NCI-H524 (cell line): ENCODE measurements around the gene TMC1.
A peak's percentile ranks its signal among the peaks of the same experiment; 100 is the strongest.

ENCODE experiments used
- DNase-seq, 2 experiments: peaks; one replicate each; lab custom pipeline; 2025; lab: John Stamatoyannopoulos, UW

TMC1 gene

GRCh38 chr9:72614067-72614466 lies 92.7 kb downstream of the TMC1 start:
- DNase-seq: no peak

DNA sequence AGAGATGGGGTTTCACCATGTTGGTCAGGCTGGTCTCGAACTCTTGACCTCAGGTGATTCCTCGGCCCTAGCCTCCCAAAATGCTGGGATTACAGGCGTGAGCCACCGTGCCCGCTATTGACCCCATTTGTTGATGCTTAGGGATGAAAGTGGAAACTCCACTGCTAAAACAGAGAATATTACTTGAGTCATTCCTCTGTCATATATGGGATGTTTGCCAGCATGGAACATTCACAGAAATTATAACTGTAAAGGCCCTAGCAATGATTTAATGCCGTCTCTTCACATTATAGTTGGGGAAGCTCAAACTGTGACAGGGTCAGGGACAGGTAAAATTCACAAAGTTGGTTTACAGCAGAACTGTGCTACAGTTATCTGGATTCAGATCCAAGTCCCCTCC lies 94.5 kb downstream of the TMC1 start:
- DNase-seq: no peak

DNA sequence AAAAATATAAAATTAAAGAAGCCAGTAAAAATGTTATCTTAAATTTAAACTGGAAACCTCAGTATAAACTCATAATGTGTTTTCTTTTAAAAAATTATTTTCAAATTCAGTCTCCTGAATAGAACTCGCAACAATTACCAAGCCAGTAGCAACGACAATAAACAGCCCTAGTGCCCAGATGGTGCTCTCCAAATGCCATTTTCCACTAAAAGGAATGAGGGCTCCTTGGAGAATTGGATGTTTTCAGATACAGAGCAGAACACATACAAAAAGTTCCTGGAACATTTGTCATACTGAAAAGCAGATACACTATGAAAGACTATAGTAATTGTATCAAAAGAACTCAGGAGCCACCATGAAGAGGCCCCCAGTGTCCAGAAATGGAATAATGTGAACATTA lies 97.4 kb downstream of the TMC1 start:
- DNase-seq: peak in 1 of 2 experiments; percentile 14

DNA sequence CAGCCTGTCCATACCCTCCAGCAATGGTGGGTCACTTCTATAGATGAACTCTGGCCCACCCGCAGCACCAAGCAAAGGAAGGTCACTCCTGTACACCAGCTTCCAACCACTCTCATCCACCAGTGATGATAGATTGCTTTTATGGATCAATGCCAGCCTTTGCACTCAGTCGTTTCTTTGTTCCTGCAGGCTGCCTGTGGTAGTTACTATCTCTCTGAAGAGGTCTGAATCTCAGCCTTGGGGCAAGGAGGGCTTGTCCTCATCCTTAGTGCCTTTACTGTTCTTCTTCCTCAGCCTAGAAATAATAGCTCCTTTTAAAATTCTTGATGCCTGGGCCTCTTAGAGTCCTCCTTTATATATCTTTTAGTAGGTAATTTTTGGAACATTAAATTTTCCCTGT lies 100.8 kb downstream of the TMC1 start:
- DNase-seq: no peak

- no peak for DNase-seq
These were observed 101.7 kb downstream of the TMC1 start for GRCh38 chr9:72623156-72623555.

DNA sequence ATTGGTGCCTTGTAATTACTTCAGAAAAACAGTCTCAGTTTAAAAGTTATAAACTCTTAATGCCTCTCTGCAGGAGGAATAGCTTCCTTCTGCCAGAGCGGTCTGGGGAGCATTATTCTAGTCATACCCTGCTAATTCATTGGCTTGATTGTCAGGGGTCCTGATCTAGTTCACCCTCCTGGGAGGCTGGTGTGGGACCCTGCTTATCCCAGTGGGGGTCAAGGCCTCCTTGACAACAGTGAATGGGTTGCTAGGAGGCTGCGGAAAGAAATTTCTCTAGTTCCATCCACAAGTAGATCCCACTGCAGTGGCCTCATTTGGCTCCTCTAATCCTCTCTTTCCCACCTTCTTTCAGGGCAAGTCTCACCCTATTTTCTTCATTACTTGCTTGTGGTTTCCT lies 105.7 kb downstream of the TMC1 start:
- no peak for DNase-seq

- no peak for DNase-seq
These were observed 106.6 kb downstream of the TMC1 start for GRCh38 chr9:72627956-72628540.

- DNase-seq: no peak
These were observed 112.6 kb downstream of the TMC1 start for GRCh38 chr9:72633966-72634365.

DNA sequence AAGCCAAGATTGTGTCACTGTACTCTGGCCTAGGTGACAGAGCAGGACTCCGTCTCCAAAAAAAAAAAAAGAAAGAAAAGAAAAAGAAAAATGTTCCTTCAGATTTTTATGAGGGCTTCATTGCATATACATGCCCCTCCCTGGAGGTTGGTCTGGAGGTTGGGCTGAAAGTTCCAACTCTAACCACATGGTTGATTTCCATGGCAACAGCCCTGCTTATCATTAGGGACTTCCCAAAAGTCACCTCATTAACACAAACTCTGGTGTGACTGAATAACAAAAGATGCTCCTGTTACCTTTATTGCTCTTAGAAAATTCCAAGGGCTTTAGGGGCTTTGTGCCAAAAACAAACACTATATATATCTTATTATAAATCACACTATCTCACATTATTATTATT lies 113.8 kb downstream of the TMC1 start:
- DNase-seq: no peak

DNA sequence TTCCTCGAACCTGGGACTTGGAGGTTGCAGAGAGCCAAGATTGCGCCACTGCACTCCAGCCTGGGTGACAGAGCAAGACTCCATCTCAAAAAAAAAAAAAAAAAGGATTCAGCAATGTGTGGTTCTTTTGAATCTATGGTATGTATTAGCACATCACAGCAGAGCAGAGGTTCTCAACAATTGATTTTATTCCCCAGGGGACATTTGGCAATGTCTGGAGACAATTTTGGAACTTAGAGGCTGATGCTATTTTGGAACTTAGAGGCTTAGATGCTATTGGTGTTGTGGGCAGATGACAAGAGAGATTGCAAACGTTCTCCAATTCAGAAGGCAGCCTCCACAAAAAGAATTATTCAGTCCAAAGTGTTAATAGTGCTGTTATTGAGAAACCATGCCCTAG lies 115.2 kb downstream of the TMC1 start:
- no peak for DNase-seq

GRCh38 chr9:72643651-72644050 lies 122.2 kb downstream of the TMC1 start:
- DNase-seq: no peak

DNA sequence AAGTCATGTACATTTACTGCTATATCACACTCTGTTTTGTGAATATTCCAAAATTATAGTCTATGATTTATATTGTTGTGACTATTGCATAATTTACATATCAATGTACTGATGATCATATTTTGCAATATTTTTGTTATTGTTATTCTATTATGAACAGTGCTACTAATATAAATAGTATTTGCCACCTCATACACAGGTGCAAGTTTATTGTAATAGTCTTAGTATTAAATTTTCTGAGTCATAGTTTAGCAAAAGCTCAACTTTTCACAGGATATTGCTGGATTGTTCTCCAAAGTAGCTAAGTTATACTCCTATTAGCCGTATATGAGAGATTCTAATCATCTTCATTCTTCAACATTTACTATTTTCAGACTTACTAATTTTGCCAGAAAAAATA lies 124.7 kb downstream of the TMC1 start:
- DNase-seq: no peak

DNA sequence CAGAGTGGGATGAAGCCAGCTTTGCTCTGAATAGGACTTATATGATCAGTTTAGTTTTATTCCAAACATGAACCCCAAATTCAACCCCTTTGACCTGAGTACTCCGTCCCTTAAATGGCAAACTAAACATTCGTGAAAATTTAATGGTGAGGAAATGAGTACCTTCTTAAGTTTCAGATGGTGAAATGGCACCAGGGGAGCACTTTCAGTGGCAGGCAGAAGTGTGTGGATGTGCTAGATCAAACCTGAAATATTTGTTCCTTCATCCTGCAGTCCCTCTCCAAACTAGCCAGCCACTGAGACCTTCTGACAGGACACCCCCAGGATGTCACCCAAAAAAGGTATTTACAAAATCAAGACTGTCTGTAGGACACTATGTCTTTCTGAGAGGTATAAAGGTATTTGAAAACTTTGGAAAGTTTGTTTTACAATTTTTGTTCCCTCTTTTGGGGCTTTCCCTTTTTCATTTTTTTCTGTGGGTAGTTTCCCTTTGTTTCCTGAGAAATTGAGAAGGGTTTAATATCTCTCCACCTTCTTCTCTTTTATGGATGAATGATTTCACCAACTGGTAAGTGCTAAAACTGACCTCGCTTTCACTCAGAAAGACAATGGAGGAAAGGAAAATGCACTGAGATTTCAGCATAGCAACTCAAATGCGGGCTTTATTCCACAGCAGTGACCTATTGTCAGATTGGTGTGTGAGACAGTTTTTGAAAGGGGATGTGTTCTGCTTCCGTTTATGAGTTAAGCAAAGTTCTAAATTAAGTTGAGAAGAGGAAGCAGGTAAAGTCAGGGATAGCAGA lies 127.1 kb downstream of the TMC1 start:
- no peak for DNase-seq

DNA sequence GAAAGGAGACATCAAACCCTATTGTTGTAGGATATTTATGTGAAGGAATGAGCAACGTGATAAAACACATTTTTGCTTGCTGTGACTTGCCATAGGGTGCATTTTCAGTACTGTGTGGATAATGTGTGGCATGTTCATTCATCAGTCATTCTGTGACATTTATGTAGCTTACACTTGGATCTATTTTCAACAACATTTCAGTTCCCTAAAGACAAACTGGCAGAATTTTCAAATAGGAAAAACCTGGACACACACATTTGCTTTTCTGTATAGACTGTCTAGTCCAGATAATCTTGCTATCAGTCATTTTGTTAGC lies 127.7 kb downstream of the TMC1 start:
- no peak for DNase-seq

DNA sequence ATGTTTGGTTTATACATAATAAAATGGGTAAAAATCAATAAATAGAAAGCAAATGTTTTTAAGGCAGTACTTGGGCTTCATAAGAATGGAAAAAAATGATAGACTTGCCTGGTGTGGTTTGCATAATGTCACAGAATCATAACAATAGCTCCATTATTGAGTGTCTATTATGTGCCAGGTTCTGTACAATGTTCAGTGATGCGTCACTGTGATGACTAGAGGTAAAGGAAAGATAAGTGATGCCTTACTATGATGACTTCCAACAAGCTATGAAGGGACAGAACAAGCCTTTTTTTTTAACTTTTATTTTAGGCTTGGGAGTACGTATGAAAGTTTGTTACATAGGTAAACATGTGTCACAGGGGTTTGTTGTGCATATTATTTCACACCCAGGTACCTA lies 128.8 kb downstream of the TMC1 start:
- no peak for DNase-seq

DNA sequence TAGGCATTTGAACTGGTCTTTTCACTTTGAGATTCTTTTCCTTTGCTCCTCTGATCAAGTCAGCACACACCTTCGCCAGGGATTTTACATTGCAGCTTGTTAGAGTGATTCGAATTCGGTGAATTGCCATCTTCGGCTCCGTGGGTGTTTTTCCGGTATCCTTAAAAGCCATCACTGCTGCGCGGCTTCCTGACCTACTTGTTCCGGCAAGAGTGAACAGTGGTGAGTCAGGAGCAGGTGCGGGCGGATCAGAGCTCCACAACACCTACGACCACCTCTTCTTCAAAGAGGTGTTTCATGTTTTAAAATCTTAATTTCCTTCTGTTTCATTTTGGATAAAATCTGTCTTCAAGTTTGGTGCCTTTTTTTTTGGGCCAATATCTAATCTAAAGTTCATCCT lies 134.6 kb downstream of the TMC1 start:
- DNase-seq: no peak

- no peak for DNase-seq
These were observed 135.6 kb downstream of the TMC1 start for GRCh38 chr9:72657023-72657422.

DNA sequence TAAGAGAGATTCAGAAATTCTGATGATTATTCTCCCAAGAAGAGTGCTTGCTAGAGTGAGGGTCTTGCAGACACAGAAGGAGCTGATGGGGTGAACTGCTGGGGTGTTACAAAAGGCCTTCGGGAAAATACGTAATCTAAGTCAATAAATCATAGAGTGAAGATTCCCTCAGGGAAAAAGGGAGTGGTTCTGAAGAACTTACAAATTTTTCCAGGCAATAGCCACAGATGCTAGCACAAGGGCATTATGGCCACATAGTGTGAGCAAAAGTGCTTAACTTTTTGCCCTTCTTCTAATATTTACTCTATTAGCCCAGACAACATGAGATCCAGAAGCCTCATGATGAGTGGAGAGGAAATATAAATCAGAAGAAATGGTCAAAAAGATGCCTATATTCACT lies 137.3 kb downstream of the TMC1 start:
- no peak for DNase-seq

DNA sequence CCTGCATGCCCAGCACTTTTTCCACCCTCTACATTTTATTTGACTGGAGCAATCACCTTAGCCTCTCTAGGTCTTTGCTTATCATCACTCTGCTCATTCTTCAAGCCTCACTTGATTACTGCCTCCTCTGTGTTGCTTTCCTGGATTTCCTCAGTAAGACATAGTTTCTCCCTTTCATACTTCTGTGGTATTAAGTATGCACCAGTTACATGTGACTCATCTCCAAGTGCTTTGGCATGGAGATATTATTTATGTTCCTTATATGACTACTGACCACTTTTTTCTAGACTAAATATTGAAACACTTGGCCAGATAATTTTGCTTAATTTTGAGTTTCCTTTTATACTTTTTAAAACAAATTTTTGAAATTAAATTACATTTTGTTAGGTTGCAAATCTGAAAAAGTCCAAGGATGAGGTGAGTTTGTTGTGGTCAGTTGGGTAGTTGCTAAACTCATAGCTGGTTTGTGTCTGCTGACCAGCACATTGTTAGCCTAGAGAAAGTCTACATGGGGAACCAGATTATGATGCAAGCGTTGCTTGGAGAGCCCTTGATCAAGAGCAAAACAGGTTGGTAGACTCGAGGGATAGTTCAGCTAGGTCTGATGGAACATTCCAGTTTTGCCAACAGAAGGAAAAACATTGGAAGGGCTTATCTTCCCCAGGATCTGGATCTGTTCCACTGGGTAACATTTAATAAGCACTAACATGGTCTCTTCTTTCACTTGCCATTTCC lies 140.2 kb downstream of the TMC1 start:
- DNase-seq: no peak

DNA sequence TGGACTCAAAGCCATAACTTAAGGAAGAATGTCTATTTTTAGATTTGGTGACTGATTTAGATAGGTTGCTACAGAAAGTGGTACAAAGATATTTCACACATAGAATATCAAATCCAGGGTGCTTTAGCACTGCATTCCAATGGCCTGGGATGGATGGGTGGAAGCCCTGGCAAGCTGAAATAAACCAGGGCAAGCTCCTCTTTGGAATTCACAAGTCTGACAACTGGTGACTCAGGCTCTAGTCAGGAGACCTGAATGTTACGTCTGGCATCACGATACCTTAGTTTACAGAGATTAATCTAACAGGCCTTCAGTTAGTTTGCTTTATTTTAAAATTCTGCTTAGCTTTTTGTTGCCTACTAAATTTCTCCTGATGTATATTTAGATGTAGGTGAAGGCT lies 144.0 kb downstream of the TMC1 start:
- DNase-seq: no peak

DNA sequence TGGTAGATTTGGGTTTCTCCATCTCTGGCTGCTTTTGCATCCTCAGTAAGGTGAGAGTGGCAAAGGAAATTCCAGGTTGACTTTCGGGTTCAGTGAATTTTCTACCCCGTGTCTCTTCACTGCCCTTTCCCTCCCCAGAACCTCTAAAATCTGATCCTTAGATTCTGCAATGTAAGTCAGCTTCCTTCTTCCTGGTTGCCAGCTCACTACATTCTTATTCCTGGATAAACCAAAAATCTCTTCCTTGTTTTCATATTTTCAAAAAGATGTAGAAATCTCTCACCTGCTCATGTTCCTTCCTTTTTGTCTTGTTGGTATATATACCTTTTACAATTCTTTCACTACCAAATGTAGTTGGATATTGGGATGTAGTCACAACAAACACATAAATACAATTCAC lies 145.8 kb downstream of the TMC1 start:
- DNase-seq: no peak

DNA sequence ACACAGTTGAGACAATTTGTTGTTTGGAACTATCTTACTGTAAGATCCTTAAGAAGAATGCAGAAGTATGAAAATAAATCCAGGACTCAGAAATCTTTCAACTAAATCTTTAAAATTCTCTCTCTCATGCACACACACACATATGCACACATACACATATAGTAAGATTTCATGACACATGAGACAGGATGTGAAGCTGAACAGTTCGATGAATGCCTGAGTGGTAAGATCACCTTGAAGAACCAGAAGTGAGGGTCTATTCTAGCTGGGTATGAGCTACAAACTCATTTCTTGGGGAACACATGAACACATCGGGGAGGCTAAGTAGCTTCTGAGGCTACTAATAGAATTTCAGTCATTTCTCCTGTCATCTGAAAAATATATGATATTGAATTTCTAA lies 153.6 kb downstream of the TMC1 start:
- no peak for DNase-seq

DNA sequence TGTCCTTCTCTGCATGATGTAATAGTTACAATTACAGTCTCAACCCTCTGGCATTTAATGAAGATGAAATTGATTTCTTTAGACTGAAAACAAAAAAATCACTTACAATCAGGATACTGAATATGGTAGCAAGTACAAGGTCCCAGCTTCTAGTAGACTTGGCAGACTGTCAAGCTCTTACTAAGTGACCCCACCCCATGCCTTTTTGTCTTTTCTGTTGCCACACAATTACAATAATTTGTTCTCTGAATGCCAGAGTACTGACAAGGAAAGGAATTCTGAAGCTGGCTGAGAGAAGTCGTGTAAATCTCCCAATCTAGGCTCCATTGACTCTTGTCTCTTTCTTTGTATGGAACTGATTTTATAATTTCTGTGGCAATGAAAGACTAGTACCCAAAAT lies 154.2 kb downstream of the TMC1 start:
- no peak for DNase-seq
